ENCODE measurements around the gene TTF2.
"Not testable (repeated sequence)": the region's sequence is repeated elsewhere in the genome, so short reads cannot be mapped to it uniquely, and the experiment has no call there.

The TTF2 gene

DNA sequence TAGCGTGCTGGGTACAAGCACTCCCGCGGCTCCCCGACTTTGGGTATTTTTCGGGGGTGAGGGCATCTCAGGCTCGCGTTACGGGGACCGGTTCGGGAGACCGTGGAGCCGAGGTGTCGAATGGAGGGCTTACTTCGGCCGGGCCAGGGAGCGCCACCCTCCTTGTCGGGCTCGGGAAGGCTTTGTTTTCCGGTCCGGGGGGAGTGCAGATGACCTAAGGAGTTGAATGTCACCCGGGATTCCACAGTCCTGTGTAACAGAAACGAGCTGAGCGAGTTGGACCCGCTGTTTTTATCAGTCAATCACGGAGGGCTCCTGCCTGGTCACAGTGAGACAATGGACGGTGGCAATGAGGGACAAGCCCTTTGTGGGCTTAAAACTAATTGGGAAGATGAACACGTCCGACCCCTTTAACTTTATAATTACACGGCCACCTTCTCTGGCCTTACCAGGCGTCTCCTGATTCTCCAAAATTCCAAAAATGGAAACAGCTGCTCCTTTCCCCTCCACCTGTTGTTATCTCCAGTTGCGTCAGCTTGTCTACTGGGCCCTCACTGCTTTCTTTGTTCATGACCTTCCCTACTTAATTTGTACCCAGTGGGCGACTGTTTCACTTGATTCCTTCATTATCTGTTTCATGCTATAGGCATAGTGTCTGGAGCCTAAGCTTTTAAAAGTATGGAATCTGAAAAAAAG is 62.4 kb downstream of the TTF2 start:
- DNase-seq = no peak

DNA sequence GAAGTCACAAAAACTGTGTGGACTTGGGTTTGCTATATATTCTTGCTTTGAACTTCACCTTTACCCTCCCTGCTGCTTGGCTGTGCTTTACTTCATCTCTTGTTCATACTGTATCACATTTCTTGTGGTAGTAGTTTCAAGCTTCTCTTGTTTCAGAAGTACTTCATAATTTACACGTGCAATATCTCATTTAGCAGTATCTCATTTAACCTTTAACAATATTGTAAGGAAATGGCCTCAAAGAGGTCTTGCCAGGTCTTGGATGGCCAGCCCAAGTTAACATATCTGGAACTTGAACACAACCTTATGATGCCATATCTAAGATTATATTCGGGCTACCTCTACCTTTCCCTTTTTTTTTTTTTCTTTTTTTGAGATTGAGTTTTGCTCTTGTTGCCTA is 63.1 kb downstream of the TTF2 start:
- DNase-seq = no peak

DNA sequence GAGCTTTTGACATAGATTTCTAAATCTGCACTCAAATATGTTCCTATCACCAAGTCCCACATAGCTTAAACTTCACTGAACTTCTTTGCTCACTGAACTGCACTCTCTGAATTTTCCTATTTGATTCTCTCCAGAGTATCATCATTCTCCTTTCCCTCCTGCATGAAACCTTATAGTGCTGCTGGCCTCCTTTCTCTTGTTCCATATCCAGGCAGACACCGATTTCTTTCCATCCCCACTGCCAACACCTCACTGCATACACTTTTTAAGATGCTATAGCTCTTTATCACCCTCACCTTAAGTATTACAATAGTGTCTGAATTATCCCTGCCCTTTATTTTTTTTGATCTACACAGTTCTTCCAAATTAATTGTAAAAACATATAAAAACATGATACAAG is 64.5 kb downstream of the TTF2 start:
- DNase-seq = no peak

DNA sequence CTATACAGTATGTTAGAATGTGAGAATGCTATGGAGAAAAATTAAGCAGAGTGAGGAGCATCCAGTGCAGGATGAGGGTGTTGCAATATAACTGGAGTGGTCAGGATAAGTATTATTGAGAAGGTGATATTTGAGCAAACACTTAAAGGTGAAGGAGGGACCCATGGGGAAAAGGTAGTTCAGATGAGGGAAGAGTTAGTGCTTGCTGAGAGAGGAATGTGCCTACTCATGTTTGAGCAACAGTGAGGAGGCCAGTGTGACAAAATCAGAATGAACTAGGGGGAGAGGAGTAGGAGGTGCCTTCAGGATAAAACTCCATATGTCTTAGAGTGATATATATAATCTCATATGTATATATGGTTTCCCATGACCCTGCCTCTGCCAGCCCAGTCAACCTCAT is 67.7 kb downstream of the TTF2 start:
- no peak for DNase-seq

DNA sequence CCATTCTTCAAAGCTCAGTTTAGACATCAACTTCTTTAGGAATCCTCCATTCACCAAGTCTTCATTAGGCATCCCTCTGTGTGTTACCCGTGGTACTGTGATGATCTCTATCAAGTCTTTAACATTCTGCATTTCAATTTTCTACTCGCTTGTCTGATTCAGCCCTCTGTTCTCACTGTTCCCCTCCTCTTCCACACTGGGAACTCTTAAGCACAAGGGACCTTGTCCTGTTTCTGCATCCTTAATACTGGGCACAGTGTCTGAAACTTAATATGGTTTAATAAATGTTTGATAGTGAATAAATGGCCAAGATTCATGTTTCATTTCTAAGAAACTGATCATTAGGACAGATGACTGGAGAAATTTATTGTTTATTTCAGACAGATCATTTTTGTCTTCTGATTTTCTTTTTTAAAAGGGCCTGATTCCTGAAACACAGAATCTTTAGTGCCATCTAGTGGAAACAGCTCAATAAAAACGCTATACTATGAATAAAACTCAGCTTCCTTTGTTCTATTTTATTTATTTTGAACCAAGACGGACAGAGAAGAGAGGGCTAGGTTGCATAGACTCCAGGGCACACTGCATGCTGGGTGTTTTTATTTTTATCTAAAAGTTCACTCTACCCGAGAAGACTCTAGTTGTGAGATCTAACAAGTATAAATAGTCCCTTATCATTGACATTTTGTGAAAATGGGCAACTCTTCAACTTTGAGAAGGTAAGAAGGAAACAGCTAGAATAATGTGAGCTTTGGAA is 68.4 kb downstream of the TTF2 start:
- no peak for DNase-seq

DNA sequence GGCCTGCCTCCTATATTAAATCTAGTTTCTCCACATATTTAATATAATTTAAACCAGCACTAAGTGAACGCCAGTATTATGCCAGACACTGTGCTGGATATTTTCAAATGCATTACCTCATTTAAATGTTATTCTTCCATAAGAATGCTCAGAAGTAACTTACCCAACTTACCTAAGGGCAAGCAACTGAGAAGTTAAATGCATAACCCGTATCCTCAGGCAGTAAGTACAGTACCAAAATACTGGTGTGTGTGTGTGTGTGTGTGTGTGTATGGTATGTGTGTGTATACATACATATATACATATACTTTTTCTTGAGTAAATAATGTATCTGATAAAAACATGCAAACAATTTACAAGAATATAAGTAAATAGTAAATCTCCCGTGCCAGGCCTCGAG is 70.4 kb downstream of the TTF2 start:
- no peak for DNase-seq

DNA sequence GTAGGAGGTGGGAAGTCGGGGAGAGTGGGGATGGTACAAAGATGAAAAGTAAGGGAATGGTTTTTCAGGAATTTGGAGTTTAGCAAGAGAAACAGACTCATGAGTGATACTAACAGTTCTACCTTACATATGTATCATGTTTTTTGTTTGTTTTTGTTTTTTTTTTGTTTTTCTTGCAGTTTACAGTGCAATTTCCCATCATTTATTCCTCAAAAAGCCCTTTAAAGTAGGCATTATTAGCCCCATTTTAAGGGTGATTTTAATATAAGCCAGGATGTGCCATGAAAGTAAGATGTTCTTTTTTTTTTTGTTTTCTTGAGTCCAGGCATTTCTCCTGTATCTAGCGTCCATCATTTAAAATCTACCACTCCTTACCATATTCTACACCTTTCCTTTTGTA is 75.2 kb downstream of the TTF2 start:
- no peak for DNase-seq

DNA sequence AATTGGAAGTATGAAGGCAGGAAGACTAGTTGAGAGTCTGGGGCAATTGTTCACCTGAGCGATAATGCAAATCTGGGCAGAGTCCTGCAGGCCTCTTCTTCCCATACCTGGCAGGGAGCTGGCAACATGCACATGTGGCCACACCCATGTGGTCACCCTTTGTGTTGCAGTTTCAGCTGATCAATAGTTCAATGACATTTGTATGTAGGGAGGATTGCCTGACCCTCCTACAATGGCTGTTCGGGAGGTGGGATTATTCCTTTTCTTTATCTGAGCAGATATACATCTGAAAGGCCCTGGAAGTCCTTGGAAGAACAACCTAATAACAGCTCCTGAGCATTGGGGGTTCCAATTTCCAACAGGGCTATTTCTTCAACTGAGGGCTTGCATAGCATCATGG is 76.6 kb downstream of the TTF2 start:
- DNase-seq = no peak

DNA sequence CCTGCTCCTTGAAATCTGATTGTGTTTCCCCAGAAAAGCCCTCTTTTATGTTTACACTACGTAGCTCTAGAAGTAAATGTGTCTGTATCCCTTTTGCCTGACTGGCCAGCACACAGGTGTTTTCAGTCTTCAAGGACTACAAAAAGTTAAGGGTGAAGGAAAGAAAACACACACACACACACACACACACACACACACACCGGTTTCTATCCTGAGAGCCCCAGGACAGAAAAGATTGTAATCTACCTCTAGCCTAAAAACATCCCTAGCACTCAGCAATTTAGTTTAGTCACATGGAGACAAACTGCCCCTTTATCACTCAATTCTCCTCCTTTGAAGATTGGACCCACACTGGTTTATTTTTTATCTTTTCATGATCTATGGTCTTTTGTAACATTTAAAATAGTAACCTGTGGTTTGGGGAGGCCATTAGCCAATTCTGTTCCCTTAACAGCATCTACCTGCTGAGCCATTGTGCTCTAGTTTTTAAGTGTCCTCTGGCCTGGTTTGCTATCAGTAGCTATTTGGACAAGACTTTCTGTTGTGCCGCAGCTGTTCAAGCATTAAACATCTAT is 77.2 kb downstream of the TTF2 start:
- no peak for DNase-seq

DNA sequence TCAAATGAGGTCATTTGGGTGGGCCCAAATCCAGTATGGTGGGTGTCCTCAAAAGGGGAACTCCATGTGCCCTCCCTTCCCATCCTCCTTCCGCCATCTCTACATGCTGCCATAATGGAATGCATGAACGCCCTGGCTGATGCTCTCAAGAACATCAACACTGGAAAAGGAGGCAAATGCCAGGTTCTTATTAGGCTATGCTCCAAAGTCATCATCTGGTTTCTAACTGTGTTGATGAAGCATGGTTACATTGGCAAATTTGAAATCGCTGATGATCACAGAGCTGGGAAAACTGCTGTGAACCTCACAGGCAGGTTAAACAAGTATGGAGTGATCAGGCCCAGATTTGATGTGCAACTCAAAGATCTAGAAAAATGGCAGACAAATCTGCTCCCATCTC is 78.0 kb downstream of the TTF2 start:
- no peak for DNase-seq

DNA sequence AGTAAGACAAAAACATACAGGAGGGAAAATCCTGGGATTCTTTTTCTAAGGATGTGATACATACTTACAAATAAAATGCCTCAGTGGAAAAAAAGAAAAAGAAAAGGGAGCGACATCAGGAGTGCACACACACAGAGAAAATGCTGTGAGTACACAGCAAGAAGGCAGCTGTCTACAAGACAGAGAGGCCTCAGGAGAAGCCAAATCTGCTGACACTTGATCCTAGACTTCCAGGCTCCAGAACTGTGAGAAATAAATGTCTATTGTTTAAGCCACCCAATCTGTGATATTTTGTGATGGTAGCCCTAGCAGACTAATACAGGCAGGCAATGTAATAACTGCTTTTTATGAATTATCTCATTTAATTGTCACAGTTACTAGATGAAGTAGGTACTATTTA is 78.4 kb downstream of the TTF2 start:
- no peak for DNase-seq

DNA sequence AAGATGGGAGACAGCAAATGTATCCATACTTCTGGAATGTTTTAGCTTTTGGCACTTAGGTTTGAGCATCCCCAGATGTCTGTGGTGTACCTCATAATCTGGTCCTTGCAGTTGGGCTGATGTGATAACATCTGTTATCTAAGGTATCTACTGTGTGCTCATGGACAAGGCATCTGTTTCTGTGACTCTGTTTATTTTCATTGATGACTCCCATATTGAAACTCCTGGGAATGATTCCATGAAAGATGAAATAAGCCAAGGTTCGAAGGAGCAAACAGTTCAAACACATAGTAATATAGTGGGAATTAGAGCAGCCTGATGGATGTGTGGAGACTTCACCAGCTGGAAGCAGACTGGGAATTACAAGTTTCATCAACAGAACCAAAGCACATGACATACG is 82.1 kb downstream of the TTF2 start:
- no peak for DNase-seq

DNA sequence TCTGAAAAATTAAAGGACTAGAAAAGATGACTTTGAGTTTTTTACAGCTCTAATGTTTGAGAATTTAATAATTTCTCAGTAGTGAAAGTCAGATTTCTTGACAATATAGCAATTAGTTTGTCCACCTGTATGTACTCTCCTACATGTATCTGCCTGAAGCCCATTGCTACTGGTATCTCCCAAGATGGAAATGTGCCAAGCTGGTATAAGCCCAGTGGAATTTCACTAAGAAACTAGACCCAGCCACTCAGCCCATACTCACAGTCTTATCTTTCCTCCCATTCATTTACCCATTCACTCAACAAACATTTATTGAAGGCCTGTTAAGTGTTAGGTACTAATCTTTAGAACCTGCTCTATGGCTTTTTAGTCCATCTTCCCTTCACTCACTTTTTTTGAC is 83.0 kb downstream of the TTF2 start:
- no peak for DNase-seq

DNA sequence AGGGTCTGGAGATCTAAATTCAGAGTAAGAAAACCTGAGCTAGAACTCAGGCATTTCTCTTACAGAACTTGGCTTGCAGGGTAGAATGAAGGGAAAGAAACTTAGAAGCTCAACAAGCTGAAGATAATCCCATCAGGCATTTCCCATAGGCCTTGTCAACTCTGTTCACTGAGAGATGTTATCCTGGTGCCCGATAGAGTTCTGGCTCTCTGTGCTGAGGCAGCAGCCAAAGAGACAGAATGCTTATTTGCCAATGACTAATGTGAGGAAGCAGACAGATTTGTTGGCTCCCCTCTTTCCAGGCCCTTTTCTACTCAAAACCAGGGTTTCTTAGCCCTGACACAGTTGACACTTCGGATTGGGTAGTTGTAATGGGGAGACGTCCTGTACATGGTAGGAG is 83.7 kb downstream of the TTF2 start:
- no peak for DNase-seq

DNA sequence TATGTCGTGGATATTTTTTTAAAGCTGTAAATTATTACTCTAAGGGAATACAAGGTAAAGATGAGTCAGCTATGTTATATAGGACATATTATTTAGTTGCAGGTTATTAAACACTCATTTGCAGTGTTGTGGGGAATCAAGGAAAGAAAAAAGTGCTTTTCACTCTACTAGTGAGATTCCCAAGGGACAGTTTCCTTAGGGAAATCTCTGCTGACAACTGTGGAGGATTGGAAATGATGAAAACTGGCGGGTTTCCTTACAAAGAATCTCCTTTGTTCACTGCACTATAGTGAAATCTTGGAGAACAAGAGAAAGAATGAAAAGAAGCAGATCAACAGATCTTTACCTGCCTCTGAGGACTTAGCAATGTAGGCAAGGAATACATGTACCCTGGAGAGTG is 85.9 kb downstream of the TTF2 start:
- DNase-seq = no peak

DNA sequence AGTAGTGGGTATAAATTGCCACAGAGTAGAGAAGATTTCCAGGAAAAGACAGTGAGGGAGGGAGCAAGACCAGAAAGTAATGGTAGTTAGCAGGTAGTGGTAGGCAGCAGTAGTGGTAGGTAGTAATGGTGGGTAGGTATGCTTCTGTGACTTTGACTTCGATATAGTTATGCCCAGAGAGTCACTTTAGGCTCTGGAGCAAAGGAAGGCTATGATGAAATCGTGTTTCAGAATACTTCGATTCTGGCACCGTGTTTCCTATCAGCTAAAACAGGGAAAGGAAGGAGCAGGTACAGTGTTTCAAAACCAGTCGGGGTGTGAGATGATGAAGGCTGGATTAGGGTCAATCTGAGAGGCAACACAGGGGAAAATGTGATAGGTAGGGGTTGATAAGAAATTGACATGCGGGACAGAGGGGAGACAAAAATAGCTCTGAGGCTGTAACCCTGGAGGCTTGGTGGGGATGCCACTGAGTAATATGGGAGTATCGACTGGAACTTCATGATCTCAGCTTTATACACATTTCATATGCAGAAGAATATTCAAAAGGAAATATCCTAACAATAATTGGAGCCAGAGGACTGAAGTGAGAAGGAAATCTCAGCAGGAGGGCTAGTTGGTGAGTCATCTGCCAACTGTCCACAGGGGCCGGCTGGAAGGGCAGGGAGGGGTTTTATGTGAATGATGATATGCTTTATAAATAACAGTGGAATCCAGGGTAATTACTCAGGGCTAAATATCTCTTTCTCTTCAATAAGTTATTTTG is 86.6 kb downstream of the TTF2 start:
- no peak for DNase-seq

DNA sequence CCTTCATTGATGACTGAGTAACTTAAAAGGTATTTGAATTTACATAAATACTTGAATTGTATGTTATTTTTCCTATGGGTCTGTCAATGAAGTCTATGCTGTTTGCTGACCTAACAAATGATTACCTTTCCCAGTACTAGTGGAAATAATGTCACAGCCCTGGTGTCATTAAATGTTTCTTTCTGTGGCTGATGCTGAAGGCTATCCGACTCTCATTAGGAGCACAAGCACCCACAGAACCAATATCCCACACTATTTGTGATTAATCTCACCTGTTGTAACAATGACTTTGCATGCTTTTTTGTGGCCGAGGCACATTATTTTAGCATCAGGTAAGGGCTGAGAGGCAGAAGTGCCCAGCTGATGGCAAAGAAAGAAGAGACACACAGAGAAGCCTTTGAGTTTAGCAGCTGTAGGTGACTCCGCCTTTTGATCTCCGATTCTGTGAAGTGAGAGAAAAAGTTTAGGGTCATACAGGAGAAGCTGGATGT is 87.3 kb downstream of the TTF2 start:
- no peak for DNase-seq

DNA sequence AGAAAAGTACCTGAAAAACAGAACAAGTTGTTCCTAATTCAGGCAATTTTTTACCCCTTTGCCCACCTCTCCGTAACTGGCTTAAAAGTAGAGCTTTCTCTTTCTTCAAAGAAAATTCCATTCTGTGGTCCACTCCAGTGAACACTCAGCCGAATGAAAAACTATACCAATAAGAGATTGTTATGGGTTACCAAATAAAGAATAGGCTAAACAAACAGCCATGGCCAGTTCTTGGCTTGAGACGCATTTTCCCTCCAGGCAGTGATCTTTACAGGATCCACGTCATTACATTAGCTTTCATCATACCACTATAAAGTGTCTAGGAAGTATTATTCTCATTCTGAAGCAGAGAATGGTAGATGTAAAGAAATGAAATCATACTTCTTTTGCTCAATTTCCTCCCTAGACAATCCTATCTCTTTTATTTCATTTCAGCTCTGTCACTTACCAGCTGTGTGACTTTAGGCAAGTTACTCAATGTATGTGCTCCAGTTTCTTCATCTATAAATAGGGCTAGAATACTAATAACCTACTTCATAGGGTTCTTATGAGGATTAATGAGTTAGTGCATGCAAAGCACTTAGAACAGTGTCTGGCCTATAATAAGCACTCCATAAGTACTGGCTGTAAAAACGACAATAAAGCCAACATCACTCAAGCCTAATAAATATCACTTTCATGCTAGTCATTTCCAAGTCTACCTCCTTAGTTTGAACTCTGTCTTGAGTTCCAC is 87.9 kb downstream of the TTF2 start:
- DNase-seq = no peak

DNA sequence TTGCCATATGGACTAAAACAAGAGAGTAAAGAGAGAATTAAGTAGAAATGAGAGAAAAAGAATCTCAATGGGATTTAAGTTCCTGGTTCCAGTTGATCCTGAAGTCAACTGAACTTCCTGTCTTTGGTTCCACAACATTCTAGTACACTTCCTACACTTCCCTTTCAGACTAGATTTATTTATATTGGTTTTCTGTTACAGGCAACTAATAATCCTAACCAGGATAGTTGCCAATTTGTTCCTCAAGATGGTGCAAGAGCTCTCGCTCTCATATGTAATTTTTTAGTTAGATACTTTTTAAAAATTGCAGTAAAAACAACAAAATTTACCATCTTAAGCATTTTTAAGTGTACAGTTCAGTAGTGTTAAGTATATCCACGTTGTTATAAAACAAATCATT is 90.2 kb downstream of the TTF2 start:
- no peak for DNase-seq

DNA sequence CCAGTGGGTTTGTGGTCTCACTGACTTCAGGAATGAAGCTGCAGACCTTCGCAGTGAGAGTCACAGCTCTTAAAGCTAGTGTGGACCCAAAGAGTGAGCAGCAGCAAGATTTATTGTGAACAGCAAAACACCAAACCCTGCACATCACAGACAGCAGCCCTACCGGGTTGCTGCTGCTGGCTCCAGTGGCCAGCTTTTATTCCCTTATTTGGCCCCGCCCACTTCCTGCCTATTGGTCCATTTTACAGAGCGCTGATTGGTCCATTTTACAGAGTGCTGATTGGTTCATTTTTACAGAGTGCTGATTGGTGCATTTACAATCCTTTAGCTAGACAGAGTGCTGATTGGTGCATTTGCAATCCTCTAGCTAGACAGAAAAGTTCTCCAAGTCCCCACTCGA is 91.2 kb downstream of the TTF2 start:
- not testable (repeated sequence) for DNase-seq
